GM10266 (cell line): ENCODE results near the gene CCDC152.
"Not testable (repeated sequence)": the region's sequence is repeated elsewhere in the genome, so short reads cannot be mapped to it uniquely, and the experiment has no call there.

ENCODE experiments used
- DNase-seq: peaks from one replicate; pipeline ENCODE4 v3.0.0; 2012; ENCODE audit errors: extremely low spot score
- CTCF ChIP-seq: IDR thresholded peaks from 2 replicates; pipeline ENCODE4 v1.5.1; 2012; ENCODE audit warnings: mild to moderate bottlenecking, low read depth; ENCODE audit not compliant: control insufficient read depth, insufficient read depth; ENCODE audit errors: missing control alignments

The CCDC152 gene

GRCh38 chr5:42812620-42813019 is 56.0 kb downstream of the CCDC152 start:
- no peak for TF ChIP-seq CTCF
- no peak for DNase-seq

- TF ChIP-seq CTCF, result no peak
- DNase-seq, result no peak
Measured at GRCh38 chr5:42813533-42813932, 56.9 kb downstream of the CCDC152 start.

- not testable (repeated sequence) for DNase-seq
Measured at GRCh38 chr5:42816546-42816945, 59.9 kb downstream of the CCDC152 start.

GRCh38 chr5:42819745-42820144 is 63.1 kb downstream of the CCDC152 start:
- TF ChIP-seq CTCF, result no peak
- no peak for DNase-seq

- TF ChIP-seq CTCF, result no peak
Measured at GRCh38 chr5:42822548-42822947, 65.9 kb downstream of the CCDC152 start.

GRCh38 chr5:42824347-42824976 is 67.8 kb downstream of the CCDC152 start:
- no peak for DNase-seq
- TF ChIP-seq CTCF, result no peak

More at GRCh38 chr5:42822548-42822947, 65.9 kb downstream of the CCDC152 start:
- DNase-seq, result no peak

- no peak for DNase-seq
Measured at GRCh38 chr5:42825422-42826148, 69.0 kb downstream of the CCDC152 start.

More at GRCh38 chr5:42825422-42826148, 69.0 kb downstream of the CCDC152 start:
- no peak for TF ChIP-seq CTCF
